Vagina (tissue), 2 donors: Measurements from ENCODE around the gene ANXA10. TPM values are rescaled to one million over a fixed set of nuclear protein-coding genes. Genes with fewer than 3 reads are reported as not detected.

Experiments used
- DNase-seq, 2 donors: peaks; one replicate each; pipeline ENCODE4 v3.0.0-alpha.2; 2017; ENCODE audit errors: extremely low spot score in 2 of 2
- H3K27ac ChIP-seq: fragments of 200-600 bp; sonication (generic); one replicate; pipeline ENCODE4 v1.5.1; 2019
- H3K27me3 ChIP-seq: fragments of 200-600 bp; sonication (generic); one replicate; pipeline ENCODE4 v1.5.1; 2019
- H3K36me3 ChIP-seq, 2 donors: fragments of 200-600 bp; sonication (generic); one replicate each; pipeline ENCODE4 v1.5.1; 2017 to 2019
- H3K4me1 ChIP-seq: fragments of 200-600 bp; sonication (generic); one replicate; pipeline ENCODE4 v1.5.1; 2019
- H3K4me3 ChIP-seq, 2 donors: fragments of 200-600 bp; sonication (generic); 1 replicate in 1 of 2; 2 replicates in 1 of 2; pipeline ENCODE4 v1.5.1; 2016 to 2019
- H3K9me3 ChIP-seq: fragments of 200-600 bp; sonication (generic); one replicate; pipeline ENCODE4 v1.5.1; 2019
- POLR2A ChIP-seq, 2 donors: fragments of 450-650 bp; IDR thresholded peaks; one replicate each; pipeline ENCODE4 v1.6.1; 2017; ENCODE audit warnings: antibody characterized with exemption in 2 of 2, mild to moderate bottlenecking in 2 of 2, moderate library complexity in 2 of 2
- POLR2AphosphoS5 ChIP-seq, 2 donors: sonication (generic); formaldehyde crosslinking; IDR thresholded peaks; one replicate each; pipeline ENCODE4 v1.9.0; 2017; ENCODE audit warnings: antibody characterized with exemption in 2 of 2, mild to moderate bottlenecking in 2 of 2, low read depth in 1 of 2; ENCODE audit not compliant: insufficient read depth in 1 of 2
- intact Hi-C: fragments of 100-400 bp; cut with DNase I; formaldehyde crosslinking; loops from one replicate; pipeline ENCODE4 v1.15.1; 2023
- total RNA-seq: library from RNA; depleted of rRNA; stranded (reverse); fragments of >200 nt; gene quantifications from one replicate; pipeline ENCODE4 v1.2.3, GENCODE V29; 2016
- TF ChIP-seq, protein P1 (sequence below), 3 experiments: fragments of 450-650 bp in 2 of 3; fragments of 200-600 bp in 1 of 3; sonication (generic) in 1 of 3; IDR thresholded peaks; one replicate each; pipeline ENCODE4 v1.5.1; 2017 to 2019; ENCODE audit warnings: antibody characterized with exemption in 3 of 3, mild to moderate bottlenecking in 2 of 3, moderate library complexity in 2 of 3

Gene ANXA10
- total RNA-seq, 1 donor from 2014 or later = not detected

DNA sequence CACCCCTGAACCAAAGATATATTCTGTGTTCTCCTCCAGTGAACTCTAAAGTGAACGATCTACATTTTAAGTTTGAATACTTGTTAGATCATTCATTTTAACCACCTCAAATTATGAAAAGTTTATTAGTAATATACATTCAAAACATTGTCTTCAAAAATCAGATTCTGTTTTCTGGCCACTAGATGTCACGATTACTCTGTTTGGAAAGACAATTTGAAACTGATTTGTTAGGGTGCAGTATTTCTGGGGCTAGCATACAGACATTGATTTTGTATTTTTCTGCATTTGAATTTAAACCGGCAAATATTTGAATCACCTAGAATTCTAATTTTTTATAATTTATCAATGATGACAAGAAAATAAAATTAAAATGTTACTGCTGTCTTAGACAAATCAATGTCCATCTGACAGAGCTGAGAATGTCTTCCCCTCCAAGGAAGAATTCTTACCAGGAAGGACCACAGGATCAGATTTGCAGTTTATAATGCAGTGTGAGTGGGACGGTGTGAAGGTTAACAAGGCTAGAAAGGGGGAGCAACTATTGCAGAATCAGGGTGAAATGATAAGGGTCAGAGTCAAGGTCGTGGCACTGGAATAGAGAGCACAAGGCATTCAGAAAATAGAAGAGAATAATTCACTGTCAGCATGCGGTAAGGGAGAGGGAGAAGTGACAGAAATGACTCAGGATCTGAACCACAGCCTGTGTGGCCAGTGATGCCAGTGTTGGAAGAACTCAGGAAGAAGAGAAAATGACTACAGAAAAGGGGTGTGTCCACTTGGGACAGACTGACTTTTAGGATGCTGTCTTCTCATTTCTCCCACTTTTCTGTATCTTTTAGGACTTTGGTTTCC lies 91.6 kb downstream of the ANXA10 start:
- Histone ChIP-seq H3K9me3 (no peaks in the 10 kb centered on the region), H3K4me1 (no peaks in the 10 kb centered on the region), H3K4me3 (no peak overlapping the region), H3K27me3 (no peaks in the 10 kb centered on the region), H3K36me3 (no peaks in the 10 kb centered on the region), H3K27ac (no peak overlapping the region)
- intact Hi-C loops = no loop called here
- no peak for DNase-seq
- TF ChIP-seq POLR2A (IDR thresholded peaks at IDR 0.05) (no peak), POLR2AphosphoS5 (IDR thresholded peaks at IDR 0.05; ENCODE audit: insufficient read depth in 1 of 2, low read depth in 1 of 2) (no peak)
- TF ChIP-seq, protein P1, sequence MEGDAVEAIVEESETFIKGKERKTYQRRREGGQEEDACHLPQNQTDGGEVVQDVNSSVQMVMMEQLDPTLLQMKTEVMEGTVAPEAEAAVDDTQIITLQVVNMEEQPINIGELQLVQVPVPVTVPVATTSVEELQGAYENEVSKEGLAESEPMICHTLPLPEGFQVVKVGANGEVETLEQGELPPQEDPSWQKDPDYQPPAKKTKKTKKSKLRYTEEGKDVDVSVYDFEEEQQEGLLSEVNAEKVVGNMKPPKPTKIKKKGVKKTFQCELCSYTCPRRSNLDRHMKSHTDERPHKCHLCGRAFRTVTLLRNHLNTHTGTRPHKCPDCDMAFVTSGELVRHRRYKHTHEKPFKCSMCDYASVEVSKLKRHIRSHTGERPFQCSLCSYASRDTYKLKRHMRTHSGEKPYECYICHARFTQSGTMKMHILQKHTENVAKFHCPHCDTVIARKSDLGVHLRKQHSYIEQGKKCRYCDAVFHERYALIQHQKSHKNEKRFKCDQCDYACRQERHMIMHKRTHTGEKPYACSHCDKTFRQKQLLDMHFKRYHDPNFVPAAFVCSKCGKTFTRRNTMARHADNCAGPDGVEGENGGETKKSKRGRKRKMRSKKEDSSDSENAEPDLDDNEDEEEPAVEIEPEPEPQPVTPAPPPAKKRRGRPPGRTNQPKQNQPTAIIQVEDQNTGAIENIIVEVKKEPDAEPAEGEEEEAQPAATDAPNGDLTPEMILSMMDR (IDR thresholded peaks at IDR 0.05) = peak in 1 of 3 experiments; percentile 44

DNA sequence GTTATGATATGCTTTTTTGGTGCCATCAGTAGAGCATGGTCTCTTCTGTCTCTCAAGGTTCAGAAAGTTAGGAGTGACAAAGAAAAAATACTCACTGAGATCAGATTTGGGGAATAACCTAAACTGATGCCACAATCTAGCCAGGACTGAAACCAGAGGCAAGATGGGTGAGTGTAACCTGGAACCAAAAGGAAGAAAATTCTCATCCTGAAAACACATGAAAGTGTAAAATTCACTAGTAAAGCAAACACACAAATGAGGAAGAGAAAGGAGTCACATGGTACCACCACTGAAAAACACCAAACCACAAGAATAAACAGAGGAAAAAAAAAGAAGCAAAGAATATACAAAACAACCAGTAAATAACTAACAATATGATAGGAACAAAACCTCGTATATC lies 96.4 kb downstream of the ANXA10 start:
- Histone ChIP-seq H3K9me3 (no peaks in the 10 kb centered on the region), H3K4me3 (no peak overlapping the region), H3K36me3 (no peaks in the 10 kb centered on the region), H3K27ac (no peak overlapping the region), H3K27me3 (no peaks in the 10 kb centered on the region), H3K4me1 (no peaks in the 10 kb centered on the region)
- DNase-seq = no peak
- TF ChIP-seq POLR2AphosphoS5 (IDR thresholded peaks at IDR 0.05; ENCODE audit: insufficient read depth in 1 of 2, low read depth in 1 of 2) = no peak
- TF ChIP-seq POLR2A (IDR thresholded peaks at IDR 0.05) = no peak
- TF ChIP-seq, protein P1 (IDR thresholded peaks at IDR 0.05) = no peak
- intact Hi-C loops = no loop called here

DNA sequence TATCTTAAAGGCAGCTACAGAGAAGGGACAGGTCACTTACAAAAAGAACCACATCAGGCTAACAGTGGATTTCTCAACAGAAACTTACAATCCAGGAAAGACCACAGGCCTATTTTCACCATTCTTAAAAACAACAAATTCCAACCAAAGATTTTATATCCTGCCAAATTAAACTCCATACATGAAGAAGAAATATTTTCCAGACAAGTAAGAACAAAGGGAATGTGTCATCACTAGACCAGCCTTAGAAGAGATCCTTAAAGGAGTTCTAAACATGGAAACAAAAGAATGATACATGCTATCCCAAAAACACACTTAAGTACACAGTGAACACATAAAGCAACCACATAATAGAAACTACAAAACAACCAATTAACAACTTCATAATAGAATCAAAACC lies 105.6 kb downstream of the ANXA10 start:
- DNase-seq = no peak
- Histone ChIP-seq H3K27me3 (no peaks in the 10 kb centered on the region), H3K27ac (no peak overlapping the region), H3K36me3 (no peaks in the 10 kb centered on the region), H3K4me1 (no peaks in the 10 kb centered on the region), H3K9me3 (peaks cover 1% of the 10 kb centered on the region), H3K4me3 (no peak overlapping the region)
- no peak for TF ChIP-seq POLR2AphosphoS5 (IDR thresholded peaks at IDR 0.05; ENCODE audit: insufficient read depth in 1 of 2, low read depth in 1 of 2)
- TF ChIP-seq POLR2A (IDR thresholded peaks at IDR 0.05) = no peak
- TF ChIP-seq, protein P1 (IDR thresholded peaks at IDR 0.05) = no peak
- intact Hi-C loops = no loop called here

- TF ChIP-seq POLR2AphosphoS5 (IDR thresholded peaks at IDR 0.05; ENCODE audit: insufficient read depth in 1 of 2, low read depth in 1 of 2) = no peak
- TF ChIP-seq, protein P1 (IDR thresholded peaks at IDR 0.05) = no peak
- TF ChIP-seq POLR2A (IDR thresholded peaks at IDR 0.05) = no peak
- H3K4me3 ChIP-seq = no peak overlapping the region
- no peaks in the 10 kb centered on the region for H3K27me3 ChIP-seq
- H3K27ac ChIP-seq = no peak overlapping the region
- no peaks in the 10 kb centered on the region for H3K36me3 ChIP-seq
- no peaks in the 10 kb centered on the region for H3K4me1 ChIP-seq
- intact Hi-C loops = no loop called here
- H3K9me3 ChIP-seq = peaks cover 11% of the 10 kb centered on the region
- DNase-seq = no peak
These were observed 107.1 kb downstream of the ANXA10 start for GRCh38 chr4:168199260-168199957.

GRCh38 chr4:168200685-168201084 lies 108.3 kb downstream of the ANXA10 start:
- no peaks in the 10 kb centered on the region for H3K36me3 ChIP-seq
- TF ChIP-seq POLR2A (IDR thresholded peaks at IDR 0.05) = no peak
- no peak for TF ChIP-seq POLR2AphosphoS5 (IDR thresholded peaks at IDR 0.05; ENCODE audit: insufficient read depth in 1 of 2, low read depth in 1 of 2)
- TF ChIP-seq, protein P1 (IDR thresholded peaks at IDR 0.05) = no peak
- no peaks in the 10 kb centered on the region for H3K4me1 ChIP-seq
- H3K27me3 ChIP-seq = no peaks in the 10 kb centered on the region
- intact Hi-C loops = no loop called here
- DNase-seq = no peak
- no peak overlapping the region for H3K27ac ChIP-seq
- H3K9me3 ChIP-seq = peaks cover 11% of the 10 kb centered on the region
- H3K4me3 ChIP-seq = no peak overlapping the region
